Right renal cortex interstitium (tissue), 3 donors: ENCODE measurements around the gene KLF16. TPM values are rescaled to one million over a fixed set of nuclear protein-coding genes. Genes with fewer than 3 reads are reported as not detected.
"Not testable (repeated sequence)": the region's sequence is repeated elsewhere in the genome, so short reads cannot be mapped to it uniquely, and the experiment has no call there.

ENCODE experiments used
- DNase-seq, 3 donors: peaks; one replicate each; pipeline ENCODE4 v3.0.0-alpha.2; 2013; ENCODE audit warnings: low read depth in 3 of 3, low spot score in 2 of 3
- polyA plus RNA-seq, 3 donors: library from polyadenylated mRNA; unstranded; fragments of 120-200 nt; gene quantifications; one replicate each; pipeline ENCODE4 v1.2.1, GENCODE V29; 2013; ENCODE audit not compliant: insufficient read length in 3 of 3

The KLF16 gene
- 1 to 10 TPM; 5.5 to 6.0 (median 5.7) TPM for polyA plus RNA-seq

- DNase-seq: no peak
Measured at GRCh38 chr19:1863328-1863637, at the start of gene KLF16. TSS of gene KLF16 (minus strand) at chr19:1863579. CDS start at chr19:1863497, 82 bp downstream.

GRCh38 chr19:1912760-1913505, 49.6 kb upstream of the KLF16 start:
- no peak for DNase-seq

GRCh38 chr19:1911995-1912394, 48.6 kb upstream of the KLF16 start:
- DNase-seq: no peak

- no peak for DNase-seq
Measured at GRCh38 chr19:1911098-1911497, 47.7 kb upstream of the KLF16 start.

- no peak for DNase-seq
Measured at GRCh38 chr19:1910177-1910576, 46.8 kb upstream of the KLF16 start.

GRCh38 chr19:1909761-1910080, 46.3 kb upstream of the KLF16 start:
- no peak for DNase-seq

GRCh38 chr19:1908364-1908678, 44.9 kb upstream of the KLF16 start:
- DNase-seq: no peak

- DNase-seq: no peak
Measured at GRCh38 chr19:1907563-1908363, 44.4 kb upstream of the KLF16 start.

- DNase-seq: no peak
Measured at GRCh38 chr19:1906985-1907562, 43.7 kb upstream of the KLF16 start.

- no peak for DNase-seq
Measured at GRCh38 chr19:1905863-1906375, 42.5 kb upstream of the KLF16 start.

- DNase-seq: peak; percentile 92 to 96 (median 95)
Measured at GRCh38 chr19:1905110-1905862, 41.9 kb upstream of the KLF16 start, which contains the start of the genes ADAT3 and SCAMP4. TSS of gene ADAT3 (plus strand) at chr19:1905399. CDS start at chr19:1912048, 6,649 bp downstream. TSS of gene SCAMP4 (plus strand) at chr19:1905399. CDS start at chr19:1915020, 9,621 bp downstream.

- DNase-seq: no peak
Measured at GRCh38 chr19:1904860-1905109, 41.4 kb upstream of the KLF16 start.

GRCh38 chr19:1902923-1903322, 39.5 kb upstream of the KLF16 start:
- no peak for DNase-seq

- DNase-seq: no peak
Measured at GRCh38 chr19:1901940-1902404, 38.6 kb upstream of the KLF16 start.

GRCh38 chr19:1896508-1896907, 33.1 kb upstream of the KLF16 start:
- DNase-seq: no peak

GRCh38 chr19:1893791-1894190, 30.4 kb upstream of the KLF16 start:
- no peak for DNase-seq

- DNase-seq: no peak
Measured at GRCh38 chr19:1889907-1890306, 26.5 kb upstream of the KLF16 start.

GRCh38 chr19:1888385-1888784, 25.0 kb upstream of the KLF16 start:
- no peak for DNase-seq

GRCh38 chr19:1886360-1886759, 23.0 kb upstream of the KLF16 start:
- DNase-seq: not testable (repeated sequence)

GRCh38 chr19:1885398-1886119, 22.2 kb upstream of the KLF16 start, which contains the start of gene ABHD17A:
TSS of gene ABHD17A (minus strand) at chr19:1885496. CDS start at chr19:1881566, 3,930 bp downstream.
- DNase-seq: peak in 2 of 3 donors; percentile 90 to 91
